GM23338 (cell line): ENCODE results near the gene OR2AJ1. TPM values are rescaled to one million over a fixed set of nuclear protein-coding genes. Genes with fewer than 3 reads are reported as not detected.

Experiments
- ATAC-seq: fragments of 200-7000 bp; cut with Tn5 transposase; 3 replicates; pipeline ENCODE4 v1.9.1; 2020
- DNase-seq: peaks from one replicate; pipeline ENCODE4 v3.0.0-alpha.2; 2015; ENCODE audit warnings: low spot score
- H2AFZ ChIP-seq: fragments of 200-600 bp; sonication (generic); 2 replicates; pipeline ENCODE4 v1.8.0; 2016; ENCODE audit warnings: antibody characterized with exemption, mild to moderate bottlenecking, moderate library complexity
- H3F3A ChIP-seq: fragments of 200-600 bp; sonication (generic); replicated peaks from 2 replicates; pipeline ENCODE4 v1.8.0; 2017; ENCODE audit warnings: antibody characterized with exemption, mixed run types, low read depth
- H3K27ac ChIP-seq: fragments of 200-600 bp; sonication (generic); 2 replicates; pipeline ENCODE4 v1.6.1; 2016; ENCODE audit warnings: low read depth
- H3K27me3 ChIP-seq: fragments of 200-600 bp; sonication (generic); 2 replicates; pipeline ENCODE4 v1.8.0; 2016; ENCODE audit warnings: mild to moderate bottlenecking, mixed run types, moderate library complexity; ENCODE audit not compliant: insufficient read depth
- H3K36me3 ChIP-seq: fragments of 200-600 bp; sonication (generic); 2 replicates; pipeline ENCODE4 v1.8.0; 2016; ENCODE audit warnings: mild to moderate bottlenecking; ENCODE audit not compliant: insufficient read depth
- H3K4me1 ChIP-seq: fragments of 200-600 bp; sonication (generic); 2 replicates; pipeline ENCODE4 v1.8.0; 2016; ENCODE audit warnings: mild to moderate bottlenecking, moderate library complexity; ENCODE audit not compliant: insufficient read depth
- H3K4me2 ChIP-seq: fragments of 200-600 bp; sonication (generic); 2 replicates; pipeline ENCODE4 v1.7.1; 2017; ENCODE audit warnings: mixed run types
- H3K4me3 ChIP-seq: fragments of 200-600 bp; sonication (generic); 2 replicates; pipeline ENCODE4 v1.6.1; 2016; ENCODE audit warnings: mixed run types
- H3K79me2 ChIP-seq: fragments of 200-600 bp; sonication (generic); replicated peaks from 2 replicates; pipeline ENCODE4 v1.8.0; 2017; ENCODE audit warnings: mild to moderate bottlenecking; ENCODE audit not compliant: insufficient read depth
- H3K9me2 ChIP-seq: fragments of 200-600 bp; sonication (generic); 2 replicates; pipeline ENCODE4 v1.8.0; 2017; ENCODE audit not compliant: insufficient read depth
- H4K20me1 ChIP-seq: fragments of 200-600 bp; sonication (generic); replicated peaks from 2 replicates; pipeline ENCODE4 v1.8.0; 2017; ENCODE audit warnings: mild to moderate bottlenecking; ENCODE audit not compliant: insufficient read depth
- H3K27ac Mint-ChIP-seq: 2 replicates; pipeline ENCODE4 v1.8.0; 2020; ENCODE audit warnings: inconsistent platforms, mild to moderate bottlenecking, moderate library complexity, mixed read lengths
- H3K27me3 Mint-ChIP-seq: 3 replicates; pipeline ENCODE4 v1.8.0; 2022; ENCODE audit warnings: low read depth, mild to moderate bottlenecking, moderate library complexity, mixed read lengths, inconsistent platforms; ENCODE audit not compliant: insufficient read depth, poor library complexity
- H3K36me3 Mint-ChIP-seq: 3 replicates; pipeline ENCODE4 v1.8.0; 2021; ENCODE audit warnings: low read depth, mild to moderate bottlenecking, inconsistent platforms, moderate library complexity, mixed read lengths
- H3K4me1 Mint-ChIP-seq: 3 replicates; pipeline ENCODE4 v1.8.0; 2020; ENCODE audit warnings: mild to moderate bottlenecking, inconsistent platforms, mixed read lengths
- H3K4me3 Mint-ChIP-seq: 3 replicates; pipeline ENCODE4 v1.8.0; 2021; ENCODE audit warnings: moderate library complexity, mild to moderate bottlenecking, inconsistent platforms, mixed read lengths
- H3K9me3 Mint-ChIP-seq: 3 replicates; pipeline ENCODE4 v1.8.0; 2020; ENCODE audit warnings: moderate library complexity, mild to moderate bottlenecking, inconsistent platforms, mixed read lengths
- CREB1 ChIP-seq: fragments of 250-450 bp; sonication (Bioruptor Pico); IDR thresholded peaks from 2 replicates; pipeline ENCODE4 v1.5.0; 2020; ENCODE audit warnings: low read depth, mild to moderate bottlenecking, moderate library complexity
- CTCF ChIP-seq, 2 experiments: fragments of 200-600 bp in 1 of 2; sonication (generic) in 1 of 2; conservative IDR thresholded peaks; 2 replicates each; pipeline versions ENCODE4 v1.5.1 to v1.6.1; 2016 to 2017; ENCODE audit warnings: antibody characterized with exemption in 2 of 2, low read depth in 2 of 2, mild to moderate bottlenecking in 2 of 2, moderate library complexity in 1 of 2
- ETS1 ChIP-seq: IDR thresholded peaks from 2 replicates; pipeline ENCODE4 v1.6.1; 2016; ENCODE audit warnings: antibody characterized with exemption
- EZH2 ChIP-seq: fragments of 200-600 bp; sonication (generic); IDR thresholded peaks from one replicate; pipeline ENCODE4 v1.8.0; 2017; ENCODE audit warnings: antibody characterized with exemption, mild to moderate bottlenecking, low read depth; ENCODE audit not compliant: unreplicated experiment
- EZH2phosphoT487 ChIP-seq: fragments of 200-600 bp; sonication (generic); IDR thresholded peaks from one replicate; pipeline ENCODE4 v1.8.1; 2018; ENCODE audit warnings: antibody characterized with exemption; ENCODE audit not compliant: unreplicated experiment
- JUNB ChIP-seq: IDR thresholded peaks from one replicate; pipeline ENCODE4 v1.6.1; 2016; ENCODE audit warnings: antibody characterized with exemption; ENCODE audit not compliant: unreplicated experiment
- NANOG ChIP-seq: IDR thresholded peaks from 2 replicates; pipeline ENCODE4 v1.6.1; 2016; ENCODE audit warnings: antibody characterized with exemption, borderline replicate concordance
- POLR2AphosphoS5 ChIP-seq: IDR thresholded peaks from 2 replicates; pipeline ENCODE4 v1.6.1; 2016; ENCODE audit warnings: antibody characterized with exemption, low read depth
- STAT1 ChIP-seq: IDR thresholded peaks from one replicate; pipeline ENCODE4 v1.6.1; 2016; ENCODE audit warnings: antibody characterized with exemption; ENCODE audit not compliant: unreplicated experiment
- ZNF114 ChIP-seq: fragments of 250-450 bp; sonication (Bioruptor Pico); IDR thresholded peaks from 2 replicates; pipeline ENCODE4 v1.5.0; 2020; ENCODE audit warnings: mild to moderate bottlenecking, moderate library complexity
- ZNF331 ChIP-seq: fragments of 250-450 bp; sonication (Bioruptor Pico); IDR thresholded peaks from 2 replicates; pipeline ENCODE4 v1.5.0; 2020; ENCODE audit warnings: low read depth, mild to moderate bottlenecking, moderate library complexity
- polyA plus RNA-seq: library from polyadenylated mRNA; unstranded; fragments of >200 nt; fragmentation: Nextera tagmentation; extraction: Ambion mirVana; gene quantifications from 2 replicates; pipeline ENCODE4 v1.2.1, GENCODE V29; 2016
- total RNA-seq: library from RNA; depleted of rRNA; stranded (reverse); fragments of >200 nt; shearing (Covaris generic); gene quantifications from 2 replicates; pipeline ENCODE4 v1.2.3, GENCODE V29; 2014
- TF ChIP-seq, protein P1 (sequence below): IDR thresholded peaks from one replicate; pipeline ENCODE4 v1.6.1; 2018; ENCODE audit warnings: antibody characterized with exemption; ENCODE audit not compliant: unreplicated experiment

Gene OR2AJ1
- total and polyA plus RNA-seq, 2 experiments from 2014 or later: not detected

DNA sequence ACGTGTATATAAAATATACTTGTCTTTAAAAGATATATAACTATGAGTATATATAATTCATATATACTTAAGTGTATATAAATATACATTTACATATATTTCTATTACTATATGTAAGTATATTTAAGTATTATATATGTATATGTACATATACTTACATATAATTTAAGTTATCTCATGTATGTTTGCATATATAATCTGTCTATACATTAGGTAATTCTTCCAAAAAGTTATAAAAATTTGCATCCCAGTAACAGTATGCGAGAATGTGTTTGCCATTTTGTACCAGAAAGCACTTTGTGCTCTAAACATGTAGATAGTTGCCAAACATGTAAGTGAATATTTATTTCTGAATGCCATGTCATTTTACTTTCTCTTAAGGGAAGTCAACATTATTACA lies 40.2 kb downstream of the OR2AJ1 start, which contains the start of gene OR2AK2:
Gene OR2AK2, plus strand, starts transcription at position 301 of the 400 bp plus-strand sequence. CDS start 144 bp downstream, outside the sequence.
- Mint-ChIP-seq H3K4me3 (no peak within 1 kb of the TSS), H3K27ac (no peak within 1 kb of the TSS), H3K4me1 (no peaks in the 10 kb centered on the region), H3K36me3 (peaks cover 23% of the 10 kb centered on the region), H3K9me3 (peaks cover 83% of the 10 kb centered on the region), H3K27me3 (no peaks in the 10 kb centered on the region)
- Histone ChIP-seq H3K4me2 (no peak within 1 kb of the TSS), H3K9me2 (no peaks in the 10 kb centered on the region), H2AFZ (no peak within 1 kb of the TSS), H3K4me3 (no peak within 1 kb of the TSS), H3F3A (no peaks in the 10 kb centered on the region), H3K27me3 (no peaks in the 10 kb centered on the region), H4K20me1 (no peaks in the 10 kb centered on the region), H3K79me2 (no peaks in the 10 kb centered on the region), H3K4me1 (no peaks in the 10 kb centered on the region), H3K27ac (no peak within 1 kb of the TSS), H3K36me3 (no peaks in the 10 kb centered on the region; the same call in 1 of the 2 replicates)
- DNase-seq (no peak), ATAC-seq (no peak)
- TF ChIP-seq ETS1 (no peak), ZNF331 (CRISPR knock-in tag) (no peak)
- TF ChIP-seq, protein P1, sequence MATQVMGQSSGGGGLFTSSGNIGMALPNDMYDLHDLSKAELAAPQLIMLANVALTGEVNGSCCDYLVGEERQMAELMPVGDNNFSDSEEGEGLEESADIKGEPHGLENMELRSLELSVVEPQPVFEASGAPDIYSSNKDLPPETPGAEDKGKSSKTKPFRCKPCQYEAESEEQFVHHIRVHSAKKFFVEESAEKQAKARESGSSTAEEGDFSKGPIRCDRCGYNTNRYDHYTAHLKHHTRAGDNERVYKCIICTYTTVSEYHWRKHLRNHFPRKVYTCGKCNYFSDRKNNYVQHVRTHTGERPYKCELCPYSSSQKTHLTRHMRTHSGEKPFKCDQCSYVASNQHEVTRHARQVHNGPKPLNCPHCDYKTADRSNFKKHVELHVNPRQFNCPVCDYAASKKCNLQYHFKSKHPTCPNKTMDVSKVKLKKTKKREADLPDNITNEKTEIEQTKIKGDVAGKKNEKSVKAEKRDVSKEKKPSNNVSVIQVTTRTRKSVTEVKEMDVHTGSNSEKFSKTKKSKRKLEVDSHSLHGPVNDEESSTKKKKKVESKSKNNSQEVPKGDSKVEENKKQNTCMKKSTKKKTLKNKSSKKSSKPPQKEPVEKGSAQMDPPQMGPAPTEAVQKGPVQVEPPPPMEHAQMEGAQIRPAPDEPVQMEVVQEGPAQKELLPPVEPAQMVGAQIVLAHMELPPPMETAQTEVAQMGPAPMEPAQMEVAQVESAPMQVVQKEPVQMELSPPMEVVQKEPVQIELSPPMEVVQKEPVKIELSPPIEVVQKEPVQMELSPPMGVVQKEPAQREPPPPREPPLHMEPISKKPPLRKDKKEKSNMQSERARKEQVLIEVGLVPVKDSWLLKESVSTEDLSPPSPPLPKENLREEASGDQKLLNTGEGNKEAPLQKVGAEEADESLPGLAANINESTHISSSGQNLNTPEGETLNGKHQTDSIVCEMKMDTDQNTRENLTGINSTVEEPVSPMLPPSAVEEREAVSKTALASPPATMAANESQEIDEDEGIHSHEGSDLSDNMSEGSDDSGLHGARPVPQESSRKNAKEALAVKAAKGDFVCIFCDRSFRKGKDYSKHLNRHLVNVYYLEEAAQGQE: no peak

DNA sequence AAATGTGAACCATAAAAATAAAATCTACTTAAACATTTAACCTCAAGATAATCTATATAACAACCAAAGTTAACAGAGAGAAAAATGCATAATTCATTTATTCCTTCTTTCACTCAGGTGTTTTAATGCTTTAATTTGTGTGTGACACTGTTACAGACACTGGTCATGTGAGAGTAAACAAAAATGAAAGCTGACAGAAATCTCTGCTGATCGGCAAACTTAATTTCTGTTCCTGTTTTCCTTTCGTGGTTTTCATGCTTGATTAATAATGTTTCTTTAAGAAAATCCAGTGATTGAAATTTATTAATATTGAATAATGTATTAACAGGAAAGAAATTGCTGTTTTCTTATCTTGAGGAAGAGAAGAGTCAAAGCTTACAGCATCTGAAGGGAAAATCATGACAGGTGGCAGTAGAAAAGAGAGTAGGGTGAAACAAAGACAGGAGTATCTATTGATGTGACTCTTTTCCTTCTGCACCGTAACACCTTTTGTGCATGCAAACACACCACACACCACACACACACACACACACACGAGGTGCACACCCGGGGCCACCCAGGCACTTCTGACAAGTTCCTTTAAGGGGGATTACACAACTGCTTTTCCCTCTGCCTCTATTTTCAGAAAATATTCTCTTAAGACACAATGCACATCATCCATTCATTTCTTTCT lies 42.0 kb downstream of the OR2AJ1 start:
- Mint-ChIP-seq H3K27me3 (no peaks in the 10 kb centered on the region), H3K27ac (no peak overlapping the region), H3K4me1 (no peaks in the 10 kb centered on the region), H3K4me3 (no peak overlapping the region), H3K9me3 (peaks cover 87% of the 10 kb centered on the region), H3K36me3 (peaks cover 16% of the 10 kb centered on the region)
- Histone ChIP-seq H3K4me3 (no peak overlapping the region), H3F3A (no peaks in the 10 kb centered on the region), H3K27ac (no peak overlapping the region), H3K9me2 (no peaks in the 10 kb centered on the region), H3K4me2 (no peak overlapping the region), H2AFZ (no peak overlapping the region), H4K20me1 (no peaks in the 10 kb centered on the region), H3K36me3 (no peaks in the 10 kb centered on the region; the same call in 1 of the 2 replicates), H3K4me1 (no peaks in the 10 kb centered on the region), H3K79me2 (no peaks in the 10 kb centered on the region), H3K27me3 (no peaks in the 10 kb centered on the region)
- ATAC-seq (no peak), DNase-seq (no peak)
- TF ChIP-seq CREB1 (no peak), NANOG (no peak), STAT1 (no peak), EZH2phosphoT487 (no peak), JUNB (no peak), ETS1 (no peak), EZH2 (no peak), ZNF114 (CRISPR knock-in tag) (no peak), CTCF (conservative IDR thresholded peaks at IDR 0.05; ENCODE audit: low read depth in 2 of 2) (no peak), POLR2AphosphoS5 (no peak)
